Panc1 (cell line): ENCODE measurements around the gene NET1. TPM values are rescaled to one million over a fixed set of nuclear protein-coding genes. Genes with fewer than 3 reads are reported as not detected.

Source experiments
- ATAC-seq: fragments of 200-7000 bp; cut with Tn5 transposase; 2 replicates; pipeline ENCODE4 v1.9.1; 2020; ENCODE audit warnings: mild to moderate bottlenecking, moderate library complexity
- BruUV-seq: library from RNA; stranded (reverse); fragments of 400-500 nt; replicated peaks from 2 replicates; lab custom pipeline; 2021; lab: Mats Ljungman, UMichigan
- CTCF ChIA-PET: fragments of 300-600 bp; sonication (Branson Sonifier 250); formaldehyde crosslinking; loops from one replicate; lab custom pipeline; 2022; ENCODE audit warnings: antibody characterized with exemption; lab: Charles Lee
- POLR2A ChIA-PET: fragments of 300-600 bp; sonication (Branson Sonifier 250); formaldehyde crosslinking; loops from one replicate; lab custom pipeline; 2022; ENCODE audit warnings: antibody characterized with exemption; lab: Charles Lee
- DNase-seq: peaks from one replicate; pipeline ENCODE4 v3.0.0-alpha.2; 2010; ENCODE audit warnings: low read depth, low spot score
- H3K27ac ChIP-seq: 2 replicates; pipeline ENCODE4 v1.5.1; 2011; ENCODE audit warnings: mild to moderate bottlenecking, low read length, inconsistent platforms
- H3K27me3 ChIP-seq: fragments of 200-500 bp; sonication (Bioruptor generic); 2 replicates; pipeline ENCODE4 v1.6.0; 2014; ENCODE audit warnings: low read length, inconsistent platforms; ENCODE audit not compliant: control insufficient read depth, insufficient read depth
- H3K36me3 ChIP-seq: fragments of 200-500 bp; sonication (Bioruptor generic); 2 replicates; pipeline ENCODE4 v1.5.1; 2014; ENCODE audit warnings: inconsistent platforms, mild to moderate bottlenecking, low read length, moderate library complexity; ENCODE audit not compliant: control insufficient read depth, insufficient read depth
- H3K4me1 ChIP-seq: 2 replicates; pipeline ENCODE4 v1.5.1; 2011; ENCODE audit warnings: inconsistent platforms, mild to moderate bottlenecking, low read length, moderate library complexity; ENCODE audit not compliant: control insufficient read depth, insufficient read depth
- H3K4me3 ChIP-seq, 2 experiments: 2 replicates each; pipeline ENCODE4 v1.5.1; 2011 to 2012; ENCODE audit warnings: low read depth in 2 of 2, low read length in 2 of 2, mild to moderate bottlenecking in 2 of 2, inconsistent platforms in 1 of 2, moderate library complexity in 1 of 2
- H3K9me3 ChIP-seq: fragments of 200-500 bp; sonication (Bioruptor generic); 2 replicates; pipeline ENCODE4 v1.5.1; 2014; ENCODE audit warnings: low read depth, mild to moderate bottlenecking, inconsistent platforms, low read length, moderate library complexity; ENCODE audit not compliant: control insufficient read depth, insufficient read depth
- CTCF ChIP-seq: fragments of 450-650 bp; IDR thresholded peaks from 2 replicates; pipeline ENCODE4 v1.5.1; 2017; ENCODE audit warnings: mild to moderate bottlenecking
- POLR2AphosphoS5 ChIP-seq: IDR thresholded peaks from 2 replicates; pipeline ENCODE4 v1.6.1; 2012; ENCODE audit warnings: mild to moderate bottlenecking, low read depth, low read length, moderate library complexity
- REST ChIP-seq, 2 experiments: IDR thresholded peaks; 2 replicates each; pipeline ENCODE4 v1.6.1; 2011 to 2012; ENCODE audit warnings: low read depth in 2 of 2, control low read depth in 1 of 2, low read length in 1 of 2, mild to moderate bottlenecking in 1 of 2, moderate library complexity in 1 of 2; ENCODE audit not compliant: insufficient read depth in 1 of 2
- SIN3A ChIP-seq: IDR thresholded peaks from 2 replicates; pipeline ENCODE4 v1.6.1; 2012; ENCODE audit warnings: low read depth, mild to moderate bottlenecking, low read length, moderate library complexity, borderline replicate concordance; ENCODE audit not compliant: insufficient read depth
- TCF7L2 ChIP-seq: IDR thresholded peaks from 2 replicates; pipeline ENCODE4 v1.6.1; 2011; ENCODE audit warnings: mild to moderate bottlenecking, low read depth, low read length, inconsistent platforms
- in situ Hi-C: cut with HindIII; loops from 2 replicates; pipeline ENCODE4 v1.10.0; 2016; ENCODE audit warnings: low sequenced_read_pairs, low pct_unique_long_range_greater_than_20kb
- intact Hi-C: fragments of 100-400 bp; cut with micrococcal nuclease; formaldehyde crosslinking; loops from one replicate; pipeline ENCODE4 v1.10.0; 2022; ENCODE audit not compliant: unreplicated experiment
- total RNA-seq: library from RNA; stranded (reverse); gene quantifications from one replicate; pipeline ENCODE4 v1.2.1, GENCODE V29; 2021; ENCODE audit not compliant: unreplicated experiment

NET1 gene
- total RNA-seq, 1 experiment from 2014 or later: 28.6 TPM

- BruUV-seq: no TSS peak
- in situ Hi-C loops: no loop called here
- H3K4me1 ChIP-seq: no peaks in the 10 kb centered on the region
Measured at GRCh38 chr10:5500910-5501309, 88.6 kb downstream of the NET1 start.

GRCh38 chr10:5502061-5502521 lies 89.7 kb downstream of the NET1 start:
- no peak overlapping the region for H3K4me3 ChIP-seq
- no peaks in the 10 kb centered on the region for H3K4me1 ChIP-seq
- H3K36me3 ChIP-seq: no peaks in the 10 kb centered on the region
- no peak for ATAC-seq
- no peak for DNase-seq
- ChIA-PET POLR2A (no interaction called here), CTCF (no interaction called here)
- BruUV-seq: no TSS peak
- H3K27ac ChIP-seq: no peak overlapping the region
- in situ Hi-C loops: no loop called here
- intact Hi-C loops: no loop called here
- H3K9me3 ChIP-seq: no peaks in the 10 kb centered on the region
- TF ChIP-seq POLR2AphosphoS5: no peak
- TF ChIP-seq TCF7L2: no peak
- no peak for TF ChIP-seq REST (IDR thresholded peaks at IDR 0.05; ENCODE audit: insufficient read depth in 1 of 2, low read depth in 2 of 2, low read length in 1 of 2)
- TF ChIP-seq CTCF: no peak
- TF ChIP-seq SIN3A: no peak
- H3K27me3 ChIP-seq: no peaks in the 10 kb centered on the region

More at GRCh38 chr10:5500910-5501309, 88.6 kb downstream of the NET1 start:
- no peaks in the 10 kb centered on the region for H3K36me3 ChIP-seq
- no peaks in the 10 kb centered on the region for H3K9me3 ChIP-seq
- no peak overlapping the region for H3K27ac ChIP-seq
- TF ChIP-seq REST (IDR thresholded peaks at IDR 0.05; ENCODE audit: insufficient read depth in 1 of 2, low read depth in 2 of 2, low read length in 1 of 2): no peak
- TF ChIP-seq POLR2AphosphoS5: no peak
- TF ChIP-seq TCF7L2: no peak
- no peak for TF ChIP-seq SIN3A
- no peak for TF ChIP-seq CTCF
- H3K4me3 ChIP-seq: no peak overlapping the region
- intact Hi-C loops: no loop called here
- ATAC-seq: no peak
- ChIA-PET POLR2A (no interaction called here), CTCF (interaction anchor here (0.6 to 1.1 kb wide), 2 partner anchors 128 to 144 kb away, joined by 3 to 5 read pairs; no protein-coding TSS in a partner anchor)
- no peak for DNase-seq
- no peaks in the 10 kb centered on the region for H3K27me3 ChIP-seq
